NOMO-1 (cell line): ENCODE measurements around the gene GPR3.
A peak's percentile ranks its signal among the peaks of the same experiment; 100 is the strongest.

ENCODE experiments used
- DNase-seq, 2 experiments: peaks; one replicate each; lab custom pipeline; 2025; ENCODE audit not compliant: unreplicated experiment in 2 of 2; lab: John Stamatoyannopoulos, UW

The GPR3 gene

DNA sequence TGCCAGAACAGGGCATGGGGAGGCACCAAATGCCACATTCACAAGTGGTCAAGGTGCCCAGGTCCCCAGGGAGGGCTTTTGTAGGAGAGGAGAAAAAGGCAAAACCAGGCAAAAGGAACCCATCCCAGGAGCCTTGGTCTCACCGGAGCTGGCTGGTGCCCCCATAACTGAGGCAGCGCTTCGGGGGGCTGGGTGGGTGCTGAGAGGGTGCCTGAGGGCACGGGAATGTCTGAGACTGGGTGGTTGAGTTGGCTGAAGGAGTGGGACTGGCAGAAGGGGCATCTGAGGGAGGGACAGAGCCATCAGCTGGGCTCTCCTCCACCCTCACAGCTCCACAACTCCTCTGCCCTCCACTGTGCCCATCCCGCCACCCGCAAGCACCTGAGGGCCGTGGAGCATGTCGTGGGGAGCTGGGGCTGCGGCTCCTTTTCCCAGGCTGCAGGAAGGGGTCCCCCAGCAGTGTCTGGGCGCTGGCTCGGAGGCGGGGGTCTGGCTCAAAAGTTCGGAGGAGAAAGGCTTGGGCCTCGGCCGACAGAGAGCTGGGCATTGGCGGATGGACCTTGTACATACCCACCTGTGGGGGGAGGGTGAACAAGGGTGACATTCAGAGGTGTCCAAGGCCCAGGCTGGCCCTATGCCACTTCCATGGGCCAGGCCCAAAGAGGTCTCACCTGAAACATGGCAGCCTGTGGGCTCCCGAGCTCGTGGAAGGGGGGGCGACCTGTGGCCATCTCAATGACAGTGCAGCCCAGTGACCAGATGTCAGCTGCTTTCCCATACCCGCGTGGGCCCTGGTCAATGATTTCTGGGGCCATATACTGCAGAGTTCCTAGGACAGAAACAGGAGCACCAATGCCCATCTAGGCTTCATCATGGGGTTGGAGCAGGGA lies 34.1 kb upstream of the GPR3 start:
- DNase-seq: no peak

DNA sequence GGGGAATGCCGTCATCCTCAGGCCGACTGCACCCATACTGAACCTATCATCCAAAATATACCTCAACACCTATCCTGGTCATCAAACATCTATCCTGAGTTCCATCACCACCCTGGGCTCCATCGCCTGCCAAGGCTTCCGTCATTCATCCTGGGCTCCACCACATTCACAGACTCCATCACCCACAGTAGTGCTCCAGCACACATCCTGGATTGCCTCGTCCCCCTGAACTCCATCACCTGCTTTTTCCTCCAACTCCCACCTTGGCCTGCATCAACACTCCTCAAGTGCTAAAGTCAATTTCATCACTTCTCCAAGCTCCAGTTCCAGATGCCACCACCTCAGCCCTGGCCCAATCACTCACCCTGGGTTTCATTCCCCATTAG lies 33.5 kb upstream of the GPR3 start:
- no peak for DNase-seq

DNA sequence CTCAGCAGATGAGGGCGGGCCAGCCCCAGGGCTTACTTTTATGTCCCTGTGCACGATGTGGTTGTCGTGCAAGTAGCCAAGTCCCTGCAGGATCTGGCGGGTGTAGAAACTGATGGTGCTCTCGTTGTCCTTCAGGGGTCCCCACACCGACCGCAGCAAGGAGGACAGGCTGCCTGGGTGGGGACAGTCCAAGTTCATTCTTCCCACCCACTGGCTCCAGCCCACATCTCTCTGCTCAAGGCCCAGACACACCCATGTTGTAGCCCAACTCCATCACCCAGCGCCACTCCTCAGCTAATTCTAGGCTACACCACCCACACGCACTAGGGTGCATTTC lies 32.6 kb upstream of the GPR3 start:
- DNase-seq: no peak

DNA sequence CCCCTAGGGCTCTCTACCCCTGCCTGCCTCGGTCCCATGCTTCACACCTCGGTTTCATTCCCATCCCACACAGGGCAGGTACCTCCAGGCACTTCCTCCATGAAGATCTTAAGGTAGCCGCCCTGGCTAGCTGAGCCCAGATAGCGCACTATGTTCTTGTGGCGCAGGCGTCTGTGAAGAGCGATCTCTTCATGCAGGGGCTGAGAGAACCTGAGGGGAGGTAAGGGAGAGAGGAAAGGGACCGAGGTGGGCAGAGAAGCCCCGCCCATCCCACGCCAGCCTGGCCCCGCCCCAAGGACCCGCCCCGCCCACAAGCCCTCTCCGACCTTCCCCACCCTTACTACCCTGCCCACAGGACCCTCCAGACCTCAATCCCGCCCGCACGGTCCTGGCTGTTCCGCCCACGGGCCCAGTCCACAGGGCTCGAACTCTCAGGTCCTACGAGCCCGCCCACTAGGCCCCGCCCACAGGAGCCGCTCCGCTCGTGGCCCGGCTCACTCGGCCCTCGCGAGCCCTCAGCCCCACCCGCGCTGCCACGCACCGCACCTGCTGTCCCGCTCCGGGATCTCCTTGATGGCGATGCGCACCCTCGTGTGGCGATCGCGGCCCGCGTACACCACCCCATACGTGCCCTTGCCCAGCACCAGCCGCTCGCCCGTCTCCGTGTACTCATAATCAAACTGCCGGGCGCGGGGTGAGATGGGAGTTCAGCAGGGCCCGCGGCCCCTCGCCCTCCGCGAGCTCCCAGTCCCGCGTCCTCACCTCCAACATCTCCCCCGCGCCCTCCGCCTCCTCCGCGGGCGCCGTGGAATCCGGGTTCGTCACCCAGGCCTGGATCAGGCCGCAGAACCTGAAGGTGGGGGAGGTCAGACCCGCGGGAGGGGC lies 32.0 kb upstream of the GPR3 start:
- DNase-seq: no peak

DNA sequence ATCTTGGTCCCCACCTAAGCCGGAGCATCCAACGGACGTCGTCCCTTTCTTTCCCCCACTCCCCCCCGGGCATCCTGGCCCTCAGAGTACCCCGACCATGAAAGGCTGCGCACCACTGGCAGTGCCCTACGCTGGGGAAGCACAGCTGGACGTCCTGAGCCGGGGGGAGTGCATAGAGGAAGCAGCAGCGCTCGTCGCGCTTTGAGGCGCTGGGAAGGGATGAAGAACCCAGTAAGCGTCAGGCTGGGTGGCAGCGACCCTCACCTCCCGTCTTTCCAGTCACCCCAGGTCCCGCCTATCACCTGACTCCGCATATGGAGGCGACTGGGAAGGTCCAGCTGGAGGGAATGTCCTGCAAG lies 31.4 kb upstream of the GPR3 start:
- DNase-seq: no peak

DNA sequence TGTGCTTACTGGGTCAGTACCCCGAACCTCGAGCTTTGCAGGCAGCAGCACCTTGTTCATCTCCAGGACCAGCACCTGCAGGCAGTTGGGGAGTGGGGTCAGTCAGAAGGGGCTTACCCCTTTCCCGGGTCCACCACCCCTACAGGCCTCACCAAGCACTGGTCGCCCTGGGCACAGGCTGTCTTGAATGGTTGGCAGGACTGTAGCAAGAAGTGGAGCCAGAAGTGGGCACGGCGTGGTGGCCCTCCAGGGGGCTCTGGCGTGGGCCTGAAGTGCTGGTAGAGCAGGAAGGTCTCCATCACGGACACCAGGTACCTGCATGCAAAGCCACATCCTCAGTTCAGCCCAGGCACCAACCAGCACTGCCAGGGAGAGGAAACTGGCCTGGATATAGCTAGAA lies 30.9 kb upstream of the GPR3 start:
- DNase-seq: no peak

DNA sequence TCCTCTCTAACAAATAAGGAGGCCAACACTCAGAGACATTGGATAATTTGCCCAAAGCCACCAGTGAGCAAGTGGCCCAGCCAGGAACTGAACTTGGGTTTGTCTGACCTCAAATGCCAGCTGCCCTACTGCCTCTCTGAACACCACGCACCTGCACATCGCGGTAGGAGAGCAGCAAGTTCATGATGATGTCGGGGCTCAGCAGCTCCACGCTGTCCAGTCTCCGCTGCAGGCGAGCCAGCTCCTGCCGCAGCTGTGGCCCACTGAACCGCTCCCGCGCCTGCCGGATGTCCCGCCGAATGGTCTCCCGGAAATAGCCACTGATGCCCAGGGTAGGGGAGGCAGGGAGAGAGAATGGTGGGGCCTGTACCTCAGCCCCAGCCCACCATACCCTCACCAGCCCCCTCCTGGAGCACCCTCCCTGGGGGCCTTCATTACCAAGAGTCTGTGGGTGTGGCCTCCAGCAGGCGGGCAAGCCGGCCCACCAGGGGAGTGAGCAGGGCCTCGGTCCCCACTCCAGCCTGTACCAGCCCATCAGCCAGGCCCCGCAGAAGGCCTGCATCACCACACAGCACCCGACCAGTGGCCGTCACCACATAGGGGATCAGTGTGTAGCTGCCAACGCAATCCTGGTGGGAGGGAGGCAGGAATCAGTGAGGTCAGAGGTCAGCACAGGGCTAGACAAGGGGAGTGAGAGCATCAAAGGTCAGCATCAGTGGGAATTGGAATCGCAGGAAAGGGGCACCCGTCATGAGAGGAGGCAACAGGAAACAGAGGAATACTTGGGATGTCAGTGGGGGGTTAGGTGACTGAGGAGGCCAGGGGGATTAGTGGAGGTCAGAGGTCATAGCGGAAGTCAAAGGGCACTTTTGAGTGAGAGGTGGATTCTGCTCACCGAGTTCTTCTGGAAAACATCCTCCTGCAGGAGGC lies 28.4 kb upstream of the GPR3 start:
- no peak for DNase-seq

DNA sequence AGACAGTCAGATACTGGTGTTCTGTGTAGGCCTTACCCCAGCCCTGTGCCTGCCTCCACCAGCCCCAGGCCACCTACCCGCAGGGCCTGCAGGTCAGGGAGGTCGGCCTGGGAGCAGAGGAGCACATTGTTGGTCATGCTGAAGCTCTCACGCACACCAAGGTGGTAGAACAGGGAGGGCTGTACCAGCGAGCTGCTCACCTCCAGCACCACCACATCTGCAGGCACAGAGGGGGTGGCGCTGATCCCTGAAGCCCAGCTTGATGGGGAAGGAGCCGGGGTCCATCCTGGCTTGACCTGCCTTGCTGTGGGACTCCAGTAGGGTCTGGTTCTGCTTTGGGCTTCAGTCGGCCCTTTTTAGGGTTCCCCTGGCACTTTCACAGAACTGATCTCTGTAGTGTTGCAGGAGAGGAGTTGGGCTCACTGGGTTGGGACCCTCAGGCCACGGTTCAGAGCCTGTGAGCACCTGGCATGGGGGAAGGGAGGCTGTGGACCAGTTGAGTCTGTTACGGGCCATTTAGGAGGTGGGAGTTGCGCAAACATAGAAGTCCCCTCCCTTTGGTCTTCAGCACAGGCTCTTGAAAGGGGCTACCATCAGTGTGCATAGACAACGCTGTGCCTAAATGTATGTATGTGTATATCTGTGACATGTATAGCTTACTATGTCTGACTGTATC lies 27.6 kb upstream of the GPR3 start:
- no peak for DNase-seq

DNA sequence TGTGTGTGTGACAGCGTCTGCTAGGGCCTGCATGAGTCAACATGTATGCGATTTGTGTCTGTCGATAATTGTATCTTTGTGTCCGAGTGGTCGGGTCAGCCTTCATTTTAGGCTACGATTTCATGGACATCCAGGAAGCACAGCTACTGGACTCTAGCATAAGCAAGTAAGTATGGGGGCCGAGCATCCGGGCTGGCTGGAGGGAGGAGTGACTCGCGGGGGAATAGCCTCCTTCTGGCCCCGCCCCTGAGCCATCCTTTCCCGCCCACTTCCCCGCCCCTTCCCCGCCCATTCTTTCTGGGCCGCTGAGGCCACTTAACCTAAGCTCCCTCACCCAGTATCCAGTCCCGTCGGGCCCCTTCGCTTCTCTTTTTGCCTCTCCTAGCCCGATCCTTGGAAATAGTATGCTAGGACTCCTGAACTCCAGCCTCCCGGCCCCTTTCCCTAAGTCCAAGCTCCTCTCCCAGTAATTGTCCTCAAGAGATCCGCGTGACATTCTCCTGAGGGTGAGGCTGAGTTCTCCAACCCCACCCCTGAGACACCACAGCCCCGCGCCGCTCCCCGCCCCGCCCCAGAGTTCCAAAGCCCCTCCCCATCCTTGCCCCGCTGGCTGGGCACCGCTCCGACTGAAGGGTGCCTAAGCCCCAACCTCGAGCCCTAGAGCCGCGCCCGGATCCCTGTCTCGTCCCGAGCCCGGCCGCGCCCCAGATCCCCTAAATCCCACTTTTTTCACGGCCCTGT lies 26.9 kb upstream of the GPR3 start:
- DNase-seq: peak; percentile 69 to 71

DNA sequence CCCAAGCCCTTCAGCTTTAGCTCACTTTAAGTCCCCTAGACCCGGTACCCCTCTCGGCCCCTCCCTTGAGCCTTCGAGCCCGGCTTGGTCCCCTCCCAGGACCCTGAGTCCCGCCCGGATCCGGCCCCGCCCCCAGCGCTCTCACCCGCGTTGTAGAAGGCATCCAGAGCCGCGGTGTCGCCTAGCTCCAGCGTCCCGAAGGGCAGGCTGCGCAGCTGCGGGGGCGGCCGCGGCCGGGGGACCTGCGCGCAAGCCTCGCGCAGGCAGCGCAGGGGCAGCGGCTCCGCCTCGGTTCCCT lies 26.4 kb upstream of the GPR3 start:
- peak in 1 of 2 experiments; percentile 16 for DNase-seq

DNA sequence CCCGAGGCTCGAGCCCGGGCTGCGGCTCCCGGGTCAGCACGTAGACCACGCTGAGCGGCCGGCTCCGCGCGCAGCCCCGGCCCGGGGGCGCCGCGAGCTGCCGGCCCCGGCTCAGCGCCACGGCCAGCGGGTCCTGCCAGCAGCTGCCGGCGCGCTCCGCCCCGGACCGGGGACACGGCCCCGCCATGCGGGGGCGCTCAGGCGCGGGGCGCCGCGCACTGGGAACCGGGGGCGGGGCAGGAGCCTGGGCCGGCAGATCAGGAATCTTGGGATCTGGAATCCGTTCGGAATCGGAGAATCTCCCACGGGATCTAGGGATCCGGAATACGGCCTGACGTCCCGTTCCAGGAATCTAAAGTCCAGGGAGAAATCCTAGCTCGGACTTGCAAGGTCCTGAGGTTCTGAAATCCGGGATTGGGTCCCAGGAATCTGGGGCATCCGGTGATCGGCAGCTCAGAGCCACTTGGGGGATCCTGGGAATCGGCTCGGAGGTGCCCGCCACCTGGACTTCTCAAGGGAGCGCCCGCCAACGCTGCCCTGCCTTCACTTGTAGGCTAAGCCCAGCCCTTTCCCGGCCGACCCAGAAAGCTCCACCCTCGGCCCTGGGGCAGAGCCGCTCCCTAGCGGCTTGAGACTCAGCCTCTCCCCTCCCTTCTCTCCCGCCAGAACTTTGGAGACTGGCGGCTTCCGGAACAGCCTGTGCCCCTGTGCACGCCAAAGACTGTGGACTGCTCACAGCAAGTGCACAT lies 25.8 kb upstream of the GPR3 start, which contains the start of gene MAP3K6:
Gene MAP3K6 (minus strand): TSS at position 551 of the 749 bp plus-strand sequence. CDS start 364 bp downstream, at position 187.
- peak; percentile 56 to 67 for DNase-seq

DNA sequence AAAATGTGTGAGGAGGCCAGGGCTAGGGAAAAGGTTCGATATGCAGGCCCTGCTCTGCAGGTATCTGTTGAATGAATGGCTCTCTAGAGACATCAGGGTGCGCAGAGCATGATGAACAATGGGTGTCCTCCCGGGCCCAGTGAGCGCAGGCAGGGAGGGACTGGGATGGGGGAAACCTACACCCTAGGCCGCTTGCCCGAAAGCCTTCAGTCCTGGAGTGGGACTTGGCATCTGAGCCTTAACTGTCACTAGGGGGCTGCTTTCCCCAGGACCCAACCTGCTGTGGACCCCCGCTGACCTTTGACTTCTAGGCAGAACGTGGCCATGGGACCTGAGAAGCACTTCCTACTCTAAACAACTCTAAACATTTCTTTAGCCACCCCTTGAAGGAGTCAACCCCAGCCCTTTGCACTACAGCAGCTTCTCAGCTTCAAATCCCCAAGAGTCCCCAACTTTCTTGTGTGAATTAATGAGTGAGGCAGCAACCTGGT lies 25.2 kb upstream of the GPR3 start:
- no peak for DNase-seq

DNA sequence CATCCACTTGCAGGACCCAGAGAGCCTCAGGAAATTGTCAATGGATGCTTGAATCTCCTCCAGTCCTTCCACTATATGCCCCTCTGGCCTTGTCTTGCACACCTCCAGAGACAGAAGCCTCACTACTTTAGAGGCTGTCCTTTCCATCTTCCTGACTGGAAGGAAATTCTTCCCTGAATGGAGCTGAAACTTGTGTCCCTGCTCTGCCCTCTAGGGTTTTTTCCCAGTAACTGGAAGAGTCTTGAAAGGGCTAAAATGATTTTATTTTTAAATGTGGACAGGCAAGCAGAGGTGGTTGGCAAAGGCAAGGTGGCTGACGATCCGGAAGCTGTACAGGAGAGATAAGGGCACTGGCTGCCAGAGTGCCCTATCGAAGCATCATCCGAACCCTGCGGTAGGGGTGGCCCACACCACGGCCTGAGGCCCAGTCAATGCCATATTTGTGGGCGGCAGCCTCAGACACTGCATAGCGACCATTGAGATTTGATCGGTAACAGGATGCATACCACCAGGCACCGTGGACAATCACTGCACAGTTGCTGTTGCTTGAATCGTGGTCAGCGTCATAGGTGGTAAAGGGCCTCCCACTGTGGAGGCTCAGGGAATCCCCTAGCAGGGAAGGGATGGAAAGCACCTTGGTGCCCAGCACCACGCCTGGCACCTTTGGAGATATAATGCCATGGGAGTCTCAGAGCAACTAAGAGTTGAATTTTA lies 23.4 kb upstream of the GPR3 start:
- DNase-seq: no peak

DNA sequence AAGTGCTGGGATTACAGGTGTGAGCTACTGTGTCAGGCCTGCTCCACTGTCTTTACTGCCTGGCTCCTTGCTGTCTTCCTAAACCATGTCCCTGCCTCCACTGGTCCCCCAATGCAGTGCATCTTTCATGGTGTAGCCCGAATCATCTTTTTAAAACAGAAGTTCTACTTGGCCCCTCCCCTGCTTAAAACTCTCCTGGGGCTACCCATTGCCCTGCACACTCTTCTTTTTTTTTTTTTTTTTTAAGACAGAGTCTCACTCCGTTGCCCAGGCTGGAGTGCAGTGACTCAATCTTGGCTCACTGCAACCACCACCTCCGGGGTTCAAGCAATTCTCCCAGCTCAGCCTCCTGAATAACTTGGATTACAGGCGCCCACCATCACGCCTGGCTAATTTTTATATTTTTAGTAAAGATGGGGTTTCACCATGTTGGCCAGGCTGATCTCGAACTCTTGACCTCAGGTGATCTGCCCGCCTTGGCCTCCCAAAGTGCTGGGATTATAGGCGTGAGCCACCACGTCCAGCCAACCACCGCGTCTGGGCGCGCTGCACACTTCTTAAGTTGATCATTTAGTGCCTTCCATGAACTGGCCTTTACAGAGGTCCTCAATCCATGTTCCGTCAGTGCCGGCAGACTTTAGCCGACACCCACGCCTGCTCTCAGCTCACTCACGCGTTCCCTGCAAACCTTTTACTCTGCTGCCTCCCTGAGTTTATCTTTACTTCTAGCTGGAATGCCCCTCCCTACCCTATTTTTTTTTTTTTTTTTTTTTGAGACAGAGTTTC lies 20.2 kb upstream of the GPR3 start:
- DNase-seq: no peak

DNA sequence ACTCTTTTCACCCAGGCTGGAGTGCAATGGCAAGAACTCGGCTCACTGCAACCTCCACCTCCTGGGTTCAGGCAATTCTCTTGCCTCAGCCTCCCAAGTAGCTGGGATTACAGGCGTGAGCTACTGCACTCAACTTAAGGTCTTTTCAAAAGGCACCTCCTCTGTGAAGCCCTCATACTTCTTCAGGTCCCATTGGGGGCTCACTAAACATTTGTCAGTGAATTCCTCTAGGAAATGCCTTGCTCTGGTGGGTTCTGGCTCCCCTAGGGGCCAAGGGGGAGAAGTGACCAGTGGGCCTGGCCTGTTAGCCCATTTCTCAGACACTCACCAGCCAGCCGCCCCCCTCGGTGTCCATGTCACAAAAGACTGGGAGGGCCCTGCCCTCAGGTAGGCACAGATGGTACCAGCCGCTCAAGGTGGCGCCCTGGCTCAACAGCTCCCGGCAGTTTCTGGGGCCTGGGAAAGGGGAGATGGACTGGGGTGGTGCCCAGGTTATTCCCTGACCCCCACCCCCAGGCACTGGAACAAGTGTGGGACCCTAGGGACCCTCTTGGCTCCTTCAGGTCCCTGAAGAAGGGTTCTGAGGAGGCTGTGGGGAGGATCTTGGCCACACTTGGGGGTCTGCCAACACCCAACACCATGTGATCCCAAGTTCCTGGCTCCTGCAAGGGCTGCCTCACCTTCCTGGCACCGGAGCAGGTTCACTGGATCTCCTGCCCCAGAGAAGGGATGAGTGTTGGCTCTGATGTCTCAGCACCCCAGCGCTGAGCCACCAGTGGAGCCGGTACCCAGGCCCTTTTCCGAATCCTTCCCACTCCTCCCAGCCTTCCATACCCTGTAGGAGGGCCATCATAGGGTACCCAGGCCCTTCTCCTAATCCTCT lies 19.4 kb upstream of the GPR3 start:
- no peak for DNase-seq

DNA sequence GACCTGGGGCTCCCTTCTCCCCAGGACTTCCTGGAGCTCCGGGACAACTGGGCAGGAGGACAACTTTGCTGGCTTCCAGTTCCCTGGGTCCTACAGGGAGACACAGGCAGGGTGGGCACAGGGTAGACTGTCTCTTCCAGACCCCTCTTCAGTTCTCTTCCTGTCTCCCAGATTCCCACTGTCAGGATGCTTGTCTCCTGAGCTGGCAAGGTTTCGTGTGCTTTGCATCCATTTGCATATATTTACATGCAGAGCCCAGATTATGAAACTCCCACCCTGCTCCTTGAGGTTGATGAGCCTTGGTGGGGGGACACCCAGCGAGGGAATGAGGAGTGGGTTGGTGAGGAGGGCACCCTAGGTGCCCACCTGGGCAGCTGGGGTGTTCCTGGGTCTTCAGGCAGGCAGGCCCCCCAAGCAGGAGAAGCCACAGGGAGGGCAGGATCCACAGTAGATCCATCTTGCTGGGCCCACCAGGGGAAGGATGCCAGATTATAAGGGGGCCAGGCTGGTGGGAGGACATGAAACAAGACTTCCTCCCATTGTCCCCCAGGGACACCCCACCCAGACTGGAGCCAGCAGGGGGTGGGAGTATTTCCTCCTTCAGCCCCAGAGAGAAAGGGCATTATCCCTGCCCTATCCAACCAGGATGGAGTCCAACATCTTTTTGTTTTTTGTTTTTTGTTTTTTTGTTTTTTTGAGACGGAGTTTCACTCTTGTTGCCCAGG lies 17.9 kb upstream of the GPR3 start, which contains the start of gene FCN3:
Gene FCN3 (minus strand): TSS at position 463 of the 725 bp plus-strand sequence. CDS start 6 bp downstream, at position 457.
- no peak for DNase-seq
